Measurements from ENCODE around the gene NPTN.

DNA sequence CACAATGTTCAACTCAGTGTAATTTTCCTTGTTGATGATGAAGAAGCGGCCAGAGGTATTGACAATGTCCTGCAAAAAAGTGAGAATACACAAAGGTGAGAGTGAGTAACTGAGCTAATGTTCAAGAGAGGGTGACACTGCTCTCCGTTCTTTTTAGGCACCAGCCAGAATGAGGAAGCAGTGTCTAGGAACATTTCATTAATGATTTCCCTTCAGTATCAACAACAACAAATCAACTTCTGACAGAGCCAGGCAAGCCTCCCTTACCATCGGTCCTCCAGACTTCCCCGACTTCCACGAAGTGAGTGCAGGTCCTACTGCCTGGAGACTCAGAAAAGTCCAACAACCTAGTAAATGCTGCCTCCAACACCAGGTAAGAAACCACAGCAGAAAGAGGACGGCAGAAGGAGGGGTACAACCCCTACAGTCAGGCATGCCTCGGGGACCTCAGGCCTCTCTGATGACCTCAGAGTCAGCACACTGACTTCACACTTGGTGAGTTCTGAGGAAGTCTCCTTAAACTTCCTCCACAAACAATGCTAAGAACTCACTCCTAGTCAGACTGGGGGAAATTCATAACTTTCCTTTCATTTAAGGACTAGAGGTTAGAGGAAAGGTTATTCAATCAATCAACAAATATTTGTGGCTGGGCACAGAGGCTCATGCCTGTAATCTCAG lies 62.7 kb downstream of the NPTN start:
- TF ChIP-seq SNAI2 (CRISPR knock-in tag; IDR thresholded peaks at IDR 0.05) (no peak), ZNF70 (CRISPR knock-in tag; IDR thresholded peaks at IDR 0.05) (no peak), ZC3H10 (CRISPR knock-in tag; IDR thresholded peaks at IDR 0.05) (no peak), TOX (CRISPR knock-in tag; IDR thresholded peaks at IDR 0.05; ENCODE audit: borderline replicate concordance) (no peak), TCF4 (CRISPR knock-in tag; IDR thresholded peaks at IDR 0.05; ENCODE audit: borderline replicate concordance) (no peak)
- TF ChIP-seq, protein P1, sequence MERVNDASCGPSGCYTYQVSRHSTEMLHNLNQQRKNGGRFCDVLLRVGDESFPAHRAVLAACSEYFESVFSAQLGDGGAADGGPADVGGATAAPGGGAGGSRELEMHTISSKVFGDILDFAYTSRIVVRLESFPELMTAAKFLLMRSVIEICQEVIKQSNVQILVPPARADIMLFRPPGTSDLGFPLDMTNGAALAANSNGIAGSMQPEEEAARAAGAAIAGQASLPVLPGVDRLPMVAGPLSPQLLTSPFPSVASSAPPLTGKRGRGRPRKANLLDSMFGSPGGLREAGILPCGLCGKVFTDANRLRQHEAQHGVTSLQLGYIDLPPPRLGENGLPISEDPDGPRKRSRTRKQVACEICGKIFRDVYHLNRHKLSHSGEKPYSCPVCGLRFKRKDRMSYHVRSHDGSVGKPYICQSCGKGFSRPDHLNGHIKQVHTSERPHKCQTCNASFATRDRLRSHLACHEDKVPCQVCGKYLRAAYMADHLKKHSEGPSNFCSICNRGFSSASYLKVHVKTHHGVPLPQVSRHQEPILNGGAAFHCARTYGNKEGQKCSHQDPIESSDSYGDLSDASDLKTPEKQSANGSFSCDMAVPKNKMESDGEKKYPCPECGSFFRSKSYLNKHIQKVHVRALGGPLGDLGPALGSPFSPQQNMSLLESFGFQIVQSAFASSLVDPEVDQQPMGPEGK (CRISPR knock-in tag; IDR thresholded peaks at IDR 0.05; ENCODE audit: borderline replicate concordance), result no peak
